Smooth muscle cell (in vitro differentiated cells): ENCODE measurements around the gene FNDC7. TPM values are rescaled to one million over a fixed set of nuclear protein-coding genes. Genes with fewer than 3 reads are reported as not detected.

Experiments used
- DNase-seq: peaks from one replicate; lab custom pipeline; 2025; ENCODE audit not compliant: unreplicated experiment; lab: John Stamatoyannopoulos, UW
- H2AFZ ChIP-seq: fragments of 200-600 bp; sonication (generic); 2 replicates; pipeline ENCODE4 v1.6.0; 2016; ENCODE audit warnings: antibody characterized with exemption, low read depth, mild to moderate bottlenecking
- H3F3A ChIP-seq: fragments of 200-600 bp; sonication (generic); 2 replicates; pipeline ENCODE4 v1.6.0; 2017; ENCODE audit warnings: antibody characterized with exemption, low read depth
- H3K27ac ChIP-seq: fragments of 200-600 bp; sonication (generic); 2 replicates; pipeline ENCODE4 v1.5.1; 2016; ENCODE audit warnings: low read depth, mild to moderate bottlenecking
- H3K27me3 ChIP-seq: fragments of 200-600 bp; sonication (generic); 2 replicates; pipeline ENCODE4 v1.6.1; 2016; ENCODE audit warnings: low read depth, mild to moderate bottlenecking
- H3K36me3 ChIP-seq: fragments of 200-600 bp; sonication (generic); 2 replicates; pipeline ENCODE4 v1.5.1; 2016; ENCODE audit warnings: low read depth
- H3K4me1 ChIP-seq: fragments of 200-600 bp; sonication (generic); 2 replicates; pipeline ENCODE4 v1.5.1; 2016; ENCODE audit warnings: low read depth
- H3K4me2 ChIP-seq: fragments of 200-600 bp; sonication (generic); 2 replicates; pipeline ENCODE4 v1.6.0; 2016; ENCODE audit warnings: mild to moderate bottlenecking
- H3K4me3 ChIP-seq: fragments of 200-600 bp; sonication (generic); 2 replicates; pipeline ENCODE4 v1.5.1; 2016; ENCODE audit warnings: mild to moderate bottlenecking
- H3K79me2 ChIP-seq: fragments of 200-600 bp; sonication (generic); 2 replicates; pipeline ENCODE4 v1.6.0; 2016; ENCODE audit warnings: low read depth, mild to moderate bottlenecking
- H3K9ac ChIP-seq: fragments of 200-600 bp; sonication (generic); 2 replicates; pipeline ENCODE4 v1.6.0; 2016; ENCODE audit warnings: low read depth
- H3K9me3 ChIP-seq: fragments of 200-600 bp; sonication (generic); replicated peaks from 2 replicates; pipeline ENCODE4 v1.5.1; 2016; ENCODE audit warnings: low read depth
- H4K20me1 ChIP-seq: fragments of 200-600 bp; sonication (generic); 2 replicates; pipeline ENCODE4 v1.6.0; 2016; ENCODE audit warnings: low read depth
- WGBS: methylation state at CpG from one replicate; pipeline ENCODE4 v1.1.7; 2016; ENCODE audit warnings: low lambda C conversion rate; 5-methylcytosine and 5-hydroxymethylcytosine counted together
- polyA plus RNA-seq: library from polyadenylated mRNA; unstranded; fragments of >200 nt; fragmentation: Nextera tagmentation; extraction: Ambion mirVana; gene quantifications from 2 replicates; pipeline ENCODE4 v1.2.1, GENCODE V29; 2016
- total RNA-seq: library from RNA; depleted of rRNA; stranded (reverse); fragments of >200 nt; gene quantifications from 2 replicates; pipeline ENCODE4 v1.2.3, GENCODE V29; 2014
- TF ChIP-seq, protein P1 (sequence below): fragments of 200-600 bp; sonication (generic); IDR thresholded peaks from 2 replicates; pipeline ENCODE4 v1.5.1; 2017; ENCODE audit warnings: borderline replicate concordance, mild to moderate bottlenecking, antibody characterized with exemption; ENCODE audit not compliant: insufficient read depth, poor library complexity, severe bottlenecking

FNDC7 gene
- total and polyA plus RNA-seq, 2 experiments from 2014 or later, result 0.18 TPM; not detected in 1

DNA sequence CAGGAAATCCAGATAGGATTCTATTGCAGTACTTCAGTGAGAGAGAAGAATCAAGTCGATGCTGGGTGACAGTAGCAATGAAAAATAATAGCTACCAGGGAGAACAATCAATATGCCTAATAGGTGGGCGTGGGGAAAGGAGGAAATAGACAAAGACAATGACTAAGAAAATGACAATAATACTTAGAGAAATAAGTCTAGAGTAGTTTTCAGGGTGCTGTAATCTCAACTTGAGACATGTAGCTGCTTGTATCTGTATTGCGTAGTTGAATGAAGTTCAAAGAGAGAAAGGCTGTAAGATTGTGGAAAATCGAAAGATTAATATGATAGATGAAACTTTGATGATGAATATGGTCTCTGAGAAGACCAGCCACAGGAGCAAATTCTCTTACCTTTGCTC, 36.4 kb downstream of the FNDC7 start:
- H2AFZ ChIP-seq, result no peak overlapping the region

DNA sequence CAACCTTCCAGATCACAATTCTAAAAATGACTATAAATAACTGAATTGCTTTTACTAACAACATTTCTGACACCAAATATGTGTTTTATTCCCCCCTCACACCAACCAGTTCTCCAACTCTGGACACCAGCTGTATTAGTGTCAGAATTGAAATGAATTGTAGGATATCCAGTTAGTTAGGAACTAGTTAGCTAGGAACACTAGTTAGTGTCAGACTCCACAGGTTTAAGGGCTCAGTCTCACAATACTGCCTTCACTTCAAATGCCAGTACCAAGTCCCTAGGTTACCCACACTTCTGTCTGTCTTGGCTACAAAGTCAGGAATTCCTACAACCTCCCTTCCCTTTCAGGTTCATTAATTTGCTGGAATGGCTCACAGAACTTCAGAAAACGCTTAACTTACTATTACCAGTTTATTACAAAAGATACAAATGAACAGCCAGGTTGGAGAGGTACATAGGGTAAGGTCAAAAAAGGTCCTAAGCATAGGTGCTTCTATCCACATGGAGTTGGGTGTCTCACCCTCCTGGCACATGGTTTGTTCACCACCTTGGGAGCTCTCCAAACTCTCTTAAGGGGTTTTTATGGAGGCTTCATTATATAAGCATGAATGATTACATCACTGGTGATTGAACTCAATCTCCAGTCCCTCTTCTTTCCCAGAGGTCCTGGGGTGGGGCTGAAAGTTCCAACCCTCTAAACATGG, 37.9 kb downstream of the FNDC7 start:
- no peak overlapping the region for H2AFZ ChIP-seq
- DNase-seq, result no peak

More for the DNA sequence above, 36.4 kb downstream of the FNDC7 start:
- peaks cover 5% of the 10 kb centered on the region for H3K4me1 ChIP-seq
- H3F3A ChIP-seq, result peaks cover 5% of the 10 kb centered on the region
- TF ChIP-seq, protein P1, sequence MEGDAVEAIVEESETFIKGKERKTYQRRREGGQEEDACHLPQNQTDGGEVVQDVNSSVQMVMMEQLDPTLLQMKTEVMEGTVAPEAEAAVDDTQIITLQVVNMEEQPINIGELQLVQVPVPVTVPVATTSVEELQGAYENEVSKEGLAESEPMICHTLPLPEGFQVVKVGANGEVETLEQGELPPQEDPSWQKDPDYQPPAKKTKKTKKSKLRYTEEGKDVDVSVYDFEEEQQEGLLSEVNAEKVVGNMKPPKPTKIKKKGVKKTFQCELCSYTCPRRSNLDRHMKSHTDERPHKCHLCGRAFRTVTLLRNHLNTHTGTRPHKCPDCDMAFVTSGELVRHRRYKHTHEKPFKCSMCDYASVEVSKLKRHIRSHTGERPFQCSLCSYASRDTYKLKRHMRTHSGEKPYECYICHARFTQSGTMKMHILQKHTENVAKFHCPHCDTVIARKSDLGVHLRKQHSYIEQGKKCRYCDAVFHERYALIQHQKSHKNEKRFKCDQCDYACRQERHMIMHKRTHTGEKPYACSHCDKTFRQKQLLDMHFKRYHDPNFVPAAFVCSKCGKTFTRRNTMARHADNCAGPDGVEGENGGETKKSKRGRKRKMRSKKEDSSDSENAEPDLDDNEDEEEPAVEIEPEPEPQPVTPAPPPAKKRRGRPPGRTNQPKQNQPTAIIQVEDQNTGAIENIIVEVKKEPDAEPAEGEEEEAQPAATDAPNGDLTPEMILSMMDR, result no peak
- H3K36me3 ChIP-seq, result no peaks in the 10 kb centered on the region
- no peak overlapping the region for H3K4me2 ChIP-seq
- DNase-seq, result no peak
- no peaks in the 10 kb centered on the region for H3K9me3 ChIP-seq
- H3K27ac ChIP-seq, result no peak overlapping the region
- 90% methylated on average over 4 of the region's 4 CpGs for WGBS
- no peak overlapping the region for H3K4me3 ChIP-seq
- peaks cover 50% of the 10 kb centered on the region for H3K79me2 ChIP-seq
- H3K27me3 ChIP-seq, result no peaks in the 10 kb centered on the region
- H4K20me1 ChIP-seq, result peaks cover 29% of the 10 kb centered on the region
- H3K9ac ChIP-seq, result no peak overlapping the region

DNA sequence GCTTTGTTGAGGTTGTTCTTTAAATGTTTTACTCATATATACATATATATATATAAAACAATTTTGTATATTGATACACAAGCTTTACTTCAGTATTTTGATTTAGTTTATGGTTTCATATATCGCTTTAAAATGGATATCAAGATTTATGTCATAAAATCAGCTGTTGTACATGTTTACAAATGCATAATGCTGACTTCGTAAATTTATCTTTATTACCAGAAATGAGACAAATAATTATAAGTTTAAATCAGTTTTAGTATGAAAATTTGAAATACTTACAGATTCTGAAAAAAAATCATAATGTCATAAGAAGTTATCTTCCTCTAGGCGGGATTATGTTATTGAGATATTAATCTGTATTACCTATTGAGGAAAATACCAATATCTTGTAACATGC, 40.7 kb downstream of the FNDC7 start:
- Histone ChIP-seq H3K9ac (no peak overlapping the region), H4K20me1 (peaks cover 18% of the 10 kb centered on the region), H3F3A (no peaks in the 10 kb centered on the region), H3K9me3 (no peaks in the 10 kb centered on the region), H3K36me3 (peaks cover under 1% of the 10 kb centered on the region), H3K4me1 (no peaks in the 10 kb centered on the region), H3K27ac (no peak overlapping the region), H3K27me3 (no peaks in the 10 kb centered on the region), H3K4me3 (no peak overlapping the region), H3K4me2 (no peak overlapping the region), H3K79me2 (peaks cover 40% of the 10 kb centered on the region), H2AFZ (no peak overlapping the region)
- 83% methylated on average over 3 of the region's 3 CpGs for WGBS
- DNase-seq, result no peak
- TF ChIP-seq, protein P1, result no peak

More for the DNA sequence above, 37.9 kb downstream of the FNDC7 start:
- Histone ChIP-seq H3K4me2 (no peak overlapping the region), H3K4me1 (peaks cover 5% of the 10 kb centered on the region), H3K27ac (no peak overlapping the region), H3K9ac (no peak overlapping the region), H3K36me3 (no peaks in the 10 kb centered on the region), H3F3A (peaks cover 5% of the 10 kb centered on the region), H3K79me2 (peaks cover 50% of the 10 kb centered on the region), H3K27me3 (no peaks in the 10 kb centered on the region), H4K20me1 (peaks cover 29% of the 10 kb centered on the region), H3K4me3 (no peak overlapping the region), H3K9me3 (no peaks in the 10 kb centered on the region)
- 95% methylated on average over 1 of the region's 1 CpG for WGBS
- TF ChIP-seq, protein P1, result no peak

DNA sequence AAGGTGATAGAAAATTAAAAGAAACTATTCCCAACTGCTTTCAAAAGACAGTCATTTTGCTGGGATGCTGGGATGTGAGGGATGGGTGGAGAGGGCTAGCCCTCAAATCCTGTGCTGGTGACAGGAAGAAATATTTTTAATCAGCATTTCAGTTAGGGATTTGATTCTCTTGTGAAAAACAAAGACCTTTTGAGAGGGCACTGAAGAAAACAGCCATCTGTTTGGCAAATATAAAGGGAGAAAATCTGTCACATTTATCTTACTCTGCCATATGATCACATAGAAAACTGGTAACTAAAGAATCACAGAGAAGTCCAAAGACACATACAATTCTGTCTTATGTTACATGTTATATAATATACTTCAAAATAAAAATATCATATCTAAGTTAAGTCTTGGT, 46.1 kb downstream of the FNDC7 start:
- Histone ChIP-seq H3K27me3 (no peaks in the 10 kb centered on the region), H4K20me1 (no peaks in the 10 kb centered on the region), H3K4me1 (no peaks in the 10 kb centered on the region), H3K27ac (no peak overlapping the region), H3F3A (no peaks in the 10 kb centered on the region), H2AFZ (no peak overlapping the region), H3K9me3 (no peaks in the 10 kb centered on the region), H3K4me2 (no peak overlapping the region), H3K36me3 (peaks cover 19% of the 10 kb centered on the region), H3K79me2 (no peaks in the 10 kb centered on the region), H3K4me3 (no peak overlapping the region), H3K9ac (no peak overlapping the region)
- no peak for DNase-seq
- TF ChIP-seq, protein P1, result no peak
